OCI-LY7 (cell line): ENCODE measurements around the gene IKZF3. TPM values are rescaled to one million over a fixed set of nuclear protein-coding genes. Genes with fewer than 3 reads are reported as not detected.
A peak's percentile ranks its signal among the peaks of the same experiment; 100 is the strongest.

Source experiments
- BruUV-seq: library from RNA; stranded (reverse); fragments of 400-500 nt; replicated peaks from 2 replicates; lab custom pipeline; 2021; lab: Mats Ljungman, UMichigan
- CTCF ChIA-PET: fragments of 300-600 bp; sonication (Branson Sonifier 250); formaldehyde crosslinking; loops from one replicate; lab custom pipeline; 2022; ENCODE audit warnings: antibody characterized with exemption; ENCODE audit not compliant: unreplicated experiment; lab: Charles Lee
- POLR2A ChIA-PET: fragments of 300-600 bp; sonication (Branson Sonifier 250); formaldehyde crosslinking; loops from one replicate; lab custom pipeline; 2022; ENCODE audit warnings: antibody characterized with exemption; lab: Charles Lee
- DNase-seq: peaks from one replicate; pipeline ENCODE4 v3.0.0-alpha.2; 2015; ENCODE audit warnings: low spot score
- H2AFZ ChIP-seq: fragments of 200-600 bp; sonication (generic), shearing (Covaris generic); 2 replicates; pipeline ENCODE4 v1.6.1; 2014; ENCODE audit warnings: mild to moderate bottlenecking, antibody characterized with exemption, low read length, moderate library complexity
- H3K27ac ChIP-seq: fragments of 200-600 bp; sonication (generic); 2 replicates; pipeline ENCODE4 v1.5.1; 2014; ENCODE audit warnings: mixed run types, low read depth, mild to moderate bottlenecking, moderate library complexity, low read length, inconsistent platforms; ENCODE audit not compliant: poor library complexity, severe bottlenecking
- H3K36me3 ChIP-seq: fragments of 200-600 bp; sonication (generic); 2 replicates; pipeline ENCODE4 v1.6.1; 2014; ENCODE audit warnings: mild to moderate bottlenecking, antibody characterized with exemption, low read length, moderate library complexity, mixed read lengths; ENCODE audit not compliant: insufficient read depth
- H3K4me1 ChIP-seq: fragments of 200-600 bp; sonication (generic); 2 replicates; pipeline ENCODE4 v1.5.1; 2014; ENCODE audit warnings: mild to moderate bottlenecking, low read length; ENCODE audit not compliant: insufficient read depth, poor library complexity, severe bottlenecking
- H3K4me2 ChIP-seq: fragments of 200-600 bp; sonication (generic); 2 replicates; pipeline ENCODE4 v1.6.1; 2014; ENCODE audit warnings: mild to moderate bottlenecking, low read length
- H3K4me3 ChIP-seq: fragments of 200-600 bp; sonication (generic); 2 replicates; pipeline ENCODE4 v1.5.1; 2014; ENCODE audit warnings: mild to moderate bottlenecking, low read depth, low read length; ENCODE audit not compliant: poor library complexity, severe bottlenecking
- H3K79me2 ChIP-seq: fragments of 200-600 bp; sonication (generic); 2 replicates; pipeline ENCODE4 v1.6.1; 2016; ENCODE audit warnings: low read depth, mild to moderate bottlenecking, low read length, moderate library complexity, mixed read lengths; ENCODE audit not compliant: insufficient read depth
- H3K9me2 ChIP-seq: fragments of 200-600 bp; sonication (generic); 2 replicates; pipeline ENCODE4 v1.6.1; 2016; ENCODE audit warnings: mild to moderate bottlenecking, low read length, mixed read lengths; ENCODE audit not compliant: insufficient read depth
- H3K9me3 ChIP-seq: fragments of 200-600 bp; sonication (generic); 2 replicates; pipeline ENCODE4 v1.6.1; 2014; ENCODE audit warnings: mild to moderate bottlenecking, mixed run types, low read length, mixed read lengths
- H4K20me1 ChIP-seq: fragments of 200-600 bp; sonication (generic); 2 replicates; pipeline ENCODE4 v1.6.1; 2014; ENCODE audit warnings: mild to moderate bottlenecking, antibody characterized with exemption, low read length, moderate library complexity, mixed read lengths; ENCODE audit not compliant: insufficient read depth
- CTCF ChIP-seq: fragments of 200-600 bp; sonication (generic); conservative IDR thresholded peaks from 2 replicates; pipeline ENCODE4 v1.5.1; 2014; ENCODE audit warnings: mild to moderate bottlenecking, antibody characterized with exemption, low read length, moderate library complexity, mixed read lengths
- EZH2phosphoT487 ChIP-seq: fragments of 200-600 bp; sonication (generic); IDR thresholded peaks from 2 replicates; pipeline ENCODE4 v1.6.1; 2018; ENCODE audit warnings: low read depth, borderline replicate concordance, mild to moderate bottlenecking, mixed run types, antibody characterized with exemption, low read length, moderate library complexity, mixed read lengths
- intact Hi-C: fragments of 100-400 bp; cut with micrococcal nuclease; formaldehyde crosslinking; loops from one replicate; pipeline ENCODE4 v1.10.0; 2022; ENCODE audit not compliant: unreplicated experiment
- total RNA-seq, 2 experiments: library from RNA; depleted of rRNA in 1 of 2; stranded (reverse); fragments of >200 nt in 1 of 2; shearing (Covaris generic) in 1 of 2; gene quantifications; 2 replicates each; pipeline ENCODE4 v1.2.3, GENCODE V29; 2014 to 2022

Gene IKZF3
- total RNA-seq, 2 experiments from 2014 or later: 54.7 to 134 TPM

GRCh38 chr17:39809221-39809620, 54.9 kb downstream of the IKZF3 start:
- Histone ChIP-seq H3K4me1 (peaks cover 25% of the 10 kb centered on the region), H3K4me2 (no peak overlapping the region), H2AFZ (no peak overlapping the region), H4K20me1 (no peaks in the 10 kb centered on the region), H3K9me3 (no peaks in the 10 kb centered on the region), H3K9me2 (no peaks in the 10 kb centered on the region), H3K36me3 (peaks cover 90% of the 10 kb centered on the region), H3K27ac (no peak overlapping the region), H3K4me3 (no peak overlapping the region), H3K79me2 (peaks cover 32% of the 10 kb centered on the region; the same call in 1 of the 2 replicates)
- ChIA-PET CTCF (interaction anchor here (0.7 kb wide), 1 partner anchor 79 kb away, joined by 3 read pairs; no protein-coding TSS in a partner anchor), POLR2A (no interaction called here)
- TF ChIP-seq CTCF (no peak), EZH2phosphoT487 (no peak)
- intact Hi-C loops: no loop called here
- no TSS peak for BruUV-seq
- DNase-seq: no peak

GRCh38 chr17:39808409-39808997, 55.6 kb downstream of the IKZF3 start:
- Histone ChIP-seq H3K4me2 (no peak overlapping the region), H4K20me1 (no peaks in the 10 kb centered on the region), H3K36me3 (peaks cover 88% of the 10 kb centered on the region), H3K4me3 (no peak overlapping the region), H3K79me2 (peaks cover 32% of the 10 kb centered on the region; the same call in 1 of the 2 replicates), H3K9me3 (no peaks in the 10 kb centered on the region), H3K9me2 (no peaks in the 10 kb centered on the region), H3K27ac (no peak overlapping the region), H2AFZ (no peak overlapping the region), H3K4me1 (peaks cover 25% of the 10 kb centered on the region)
- TF ChIP-seq CTCF: no peak
- no peak for TF ChIP-seq EZH2phosphoT487
- no peak for DNase-seq
- ChIA-PET POLR2A (interaction anchor here (0.9 kb wide), 2 partner anchors 8 to 10 kb away, joined by 3 read pairs; no protein-coding TSS in a partner anchor), CTCF (interaction anchor here (0.7 kb wide), 1 partner anchor 79 kb away, joined by 3 read pairs; no protein-coding TSS in a partner anchor)
- BruUV-seq: no TSS peak
- intact Hi-C loops: no loop called here

GRCh38 chr17:39804839-39805238, 59.3 kb downstream of the IKZF3 start:
- TF ChIP-seq EZH2phosphoT487: no peak
- TF ChIP-seq CTCF: no peak
- H4K20me1 ChIP-seq: no peaks in the 10 kb centered on the region
- H3K9me2 ChIP-seq: no peaks in the 10 kb centered on the region
- CTCF ChIA-PET: no interaction called here
- DNase-seq: no peak
- peaks cover 75% of the 10 kb centered on the region for H3K36me3 ChIP-seq
- POLR2A ChIA-PET: interaction anchor here (0.6 to 1.6 kb wide), 2 partner anchors 11 to 78 kb away, joined by 4 to 5 read pairs; no protein-coding TSS in a partner anchor
- no peak overlapping the region for H2AFZ ChIP-seq
- TSS peak; percentile 21 for BruUV-seq
- peaks cover 55% of the 10 kb centered on the region for H3K79me2 ChIP-seq
- H3K4me2 ChIP-seq: no peak overlapping the region
- intact Hi-C loops: no loop called here
- no peaks in the 10 kb centered on the region for H3K9me3 ChIP-seq
- H3K4me3 ChIP-seq: no peak overlapping the region
- peaks cover 60% of the 10 kb centered on the region for H3K4me1 ChIP-seq
- no peak overlapping the region for H3K27ac ChIP-seq
